ENCODE measurements around the gene NIPAL4.

The NIPAL4 gene

DNA sequence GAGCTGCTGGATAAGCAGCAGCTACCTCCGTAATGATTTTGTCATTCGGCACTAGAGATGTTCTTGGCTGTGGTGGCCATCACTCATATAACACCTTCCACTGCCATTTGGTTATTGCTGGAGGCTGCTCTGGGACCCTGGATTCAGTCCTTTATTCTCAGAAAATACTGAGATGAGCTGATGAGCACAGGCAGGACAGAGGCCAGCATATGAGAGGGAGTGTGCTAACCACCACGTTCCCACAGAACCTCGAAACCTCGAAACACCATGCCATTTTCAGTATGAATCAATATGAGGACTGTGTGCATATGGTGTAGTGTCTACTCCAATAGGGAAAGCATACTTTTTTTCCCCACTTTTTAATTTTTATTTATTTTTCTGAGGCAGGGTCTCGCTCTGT is 59.0 kb downstream of the NIPAL4 start:
- no peak for DNase-seq

DNA sequence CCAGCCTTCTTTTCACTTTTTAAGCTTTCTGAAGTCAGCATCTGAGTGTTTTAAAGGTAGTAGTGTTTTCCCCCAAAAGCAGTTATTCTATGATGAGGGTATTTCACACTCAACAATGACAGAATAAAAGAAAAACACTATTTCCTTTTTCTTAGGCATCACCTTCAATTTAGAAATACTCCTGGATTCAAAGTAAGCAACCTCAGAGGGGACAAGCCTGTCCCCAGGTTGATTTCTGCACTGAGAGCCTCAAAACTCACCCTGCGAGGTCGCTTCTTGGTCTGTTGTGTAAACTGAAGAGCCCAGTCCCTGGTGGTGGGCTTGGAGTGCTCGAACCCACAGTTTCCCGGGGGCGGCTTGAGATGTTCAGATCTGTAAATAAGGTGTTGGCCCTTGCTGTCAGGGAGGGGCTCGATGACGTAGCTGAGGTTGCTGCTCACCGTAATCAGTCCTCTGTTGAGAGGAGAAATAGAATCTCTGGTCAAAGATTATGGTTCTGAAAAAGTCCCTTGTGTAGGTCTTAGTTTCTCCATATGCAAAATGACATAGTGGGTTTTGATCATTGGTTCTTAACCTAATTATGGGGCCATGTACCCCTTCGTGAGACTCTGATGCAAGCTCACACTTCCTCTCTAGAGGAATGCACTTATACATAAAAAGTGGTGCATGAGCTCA is 59.7 kb downstream of the NIPAL4 start:
- DNase-seq, result no peak

GRCh38 chr5:157520911-157521703 is 61.1 kb downstream of the NIPAL4 start:
- DNase-seq, result no peak

DNA sequence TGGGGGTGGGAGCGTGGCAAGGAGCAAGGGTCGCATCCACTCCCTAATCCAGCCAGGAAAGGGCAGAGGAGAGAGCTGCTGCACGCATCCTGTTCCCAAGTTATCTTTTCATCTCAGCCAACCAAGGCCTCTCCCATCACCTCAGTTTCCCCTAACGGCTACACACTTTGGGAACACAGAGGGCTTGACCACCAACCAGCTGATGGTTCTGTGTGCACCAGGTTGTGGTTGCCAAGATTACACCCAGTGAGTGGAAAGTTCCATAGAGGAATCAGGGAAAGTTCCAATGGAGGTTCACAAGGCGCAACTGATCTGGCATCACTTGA is 61.7 kb downstream of the NIPAL4 start:
- no peak for DNase-seq

GRCh38 chr5:157523976-157524375 is 64.0 kb downstream of the NIPAL4 start:
- DNase-seq, result no peak

Measured in stimulated activated CD4-positive, alpha-beta T cell treated with anti-CD3 and anti-CD28 coated beads, Interleukin-4, amount 100 ng/mL, for 1 hour (primary cell).